CD4-positive, alpha-beta memory T cell (primary cell): ENCODE data around the gene OBP2A. TPM values are rescaled to one million over a fixed set of nuclear protein-coding genes. Genes with fewer than 3 reads are reported as not detected.

ENCODE experiments used
- CTCF ChIA-PET: fragments of 350-600 bp; sonication (Branson Sonifier 250); formaldehyde crosslinking; loops from one replicate; lab custom pipeline; 2021; ENCODE audit warnings: inconsistent platforms; ENCODE audit not compliant: partially characterized antibody; lab: Charles Lee
- POLR2A ChIA-PET: fragments of 350-600 bp; sonication (Branson Sonifier 250); formaldehyde crosslinking; loops from one replicate; lab custom pipeline; 2021; ENCODE audit not compliant: partially characterized antibody; lab: Charles Lee
- DNase-seq, 5 donors: peaks; one replicate each; pipeline versions ENCODE4 v3.0.0 to v3.0.0-alpha.2; 2020 to 2022; ENCODE audit warnings: mixed read lengths in 1 of 5
- H3K27ac ChIP-seq: one replicate; pipeline ENCODE4 v1.7.0; 2013; ENCODE audit warnings: low read depth, low read length
- H3K27me3 ChIP-seq: 2 replicates; pipeline ENCODE4 v1.7.0; 2013; ENCODE audit warnings: mild to moderate bottlenecking, low read length, moderate library complexity; ENCODE audit not compliant: insufficient read depth
- H3K36me3 ChIP-seq: 2 replicates; pipeline ENCODE4 v1.7.0; 2013; ENCODE audit warnings: mild to moderate bottlenecking, low read length, moderate library complexity; ENCODE audit not compliant: insufficient read depth
- H3K4me1 ChIP-seq: 2 replicates; pipeline ENCODE4 v1.7.0; 2013; ENCODE audit warnings: mild to moderate bottlenecking, low read length, moderate library complexity; ENCODE audit not compliant: insufficient read depth
- H3K4me3 ChIP-seq, 2 donors: one replicate each; pipeline ENCODE4 v1.7.0; 2013; ENCODE audit warnings: low read length in 2 of 2, mild to moderate bottlenecking in 1 of 2
- H3K9me3 ChIP-seq, 2 donors: one replicate each; pipeline ENCODE4 v1.7.0; 2013; ENCODE audit warnings: low read length in 2 of 2, control low read depth in 1 of 2; ENCODE audit not compliant: control insufficient read depth in 1 of 2
- H3K27ac Mint-ChIP-seq, 7 donors: one replicate each; pipeline ENCODE4 v1.8.0; 2020 to 2021; ENCODE audit warnings: mixed read lengths in 7 of 7, mild to moderate bottlenecking in 6 of 7, inconsistent platforms in 3 of 7, moderate library complexity in 3 of 7
- H3K27me3 Mint-ChIP-seq, 2 donors: one replicate each; pipeline ENCODE4 v1.8.0; 2020 to 2021; ENCODE audit warnings: mixed read lengths in 2 of 2
- H3K36me3 Mint-ChIP-seq, 2 donors: one replicate each; pipeline ENCODE4 v1.8.0; 2020 to 2021; ENCODE audit warnings: mixed read lengths in 2 of 2, inconsistent platforms in 1 of 2, mild to moderate bottlenecking in 1 of 2
- H3K4me1 Mint-ChIP-seq, 4 donors: one replicate each; pipeline ENCODE4 v1.8.0; 2020 to 2021; ENCODE audit warnings: mixed read lengths in 4 of 4, mild to moderate bottlenecking in 1 of 4
- H3K4me3 Mint-ChIP-seq, 8 donors: one replicate each; pipeline ENCODE4 v1.8.0; 2020 to 2021; ENCODE audit warnings: mixed read lengths in 8 of 8, mild to moderate bottlenecking in 7 of 8, moderate library complexity in 6 of 8, inconsistent platforms in 3 of 8
- H3K9me3 Mint-ChIP-seq, 8 donors: one replicate each; pipeline ENCODE4 v1.8.0; 2020 to 2021; ENCODE audit warnings: mixed read lengths in 8 of 8, mild to moderate bottlenecking in 5 of 8, inconsistent platforms in 3 of 8, moderate library complexity in 1 of 8
- intact Hi-C: fragments of 100-400 bp; cut with micrococcal nuclease; formaldehyde crosslinking; loops from one replicate; pipeline ENCODE4 v1.15.1; 2023
- polyA plus RNA-seq, 2 donors: library from polyadenylated mRNA; unstranded; fragments of 300-500 nt; fragmentation: Illumina TruSeq; gene quantifications; one replicate each; pipeline ENCODE4 v1.2.3, GENCODE V29; 2021
- total RNA-seq, 2 experiments: library from RNA; stranded (reverse); gene quantifications; one replicate each; pipeline ENCODE4 v1.2.3, GENCODE V29; 2021

OBP2A gene
- total and polyA plus RNA-seq, 4 experiments from 2014 or later, result not detected

DNA sequence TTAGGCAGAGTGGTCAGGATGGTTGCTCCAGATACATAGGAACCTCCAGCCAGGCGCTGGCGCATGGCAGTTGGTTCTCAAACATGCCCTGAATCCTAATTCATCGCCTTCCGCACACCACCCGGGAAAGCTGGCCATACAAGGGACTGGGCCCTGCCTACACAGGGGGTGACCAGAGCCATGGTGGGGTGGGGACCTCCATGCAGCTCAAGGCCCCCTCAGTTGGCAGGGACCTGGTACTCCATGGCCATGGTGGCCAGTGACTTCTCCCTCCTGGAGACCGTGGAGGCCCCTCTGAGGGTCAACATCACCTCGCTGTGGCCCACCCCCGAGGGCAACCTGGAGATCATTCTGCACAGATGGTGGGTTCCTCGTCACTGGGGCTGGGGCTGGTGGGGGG is 42.4 kb downstream of the OBP2A start:
- Mint-ChIP-seq H3K4me3 (no peak overlapping the region), H3K9me3 (no peaks in the 10 kb centered on the region), H3K27ac (no peak overlapping the region), H3K4me1 (no peaks in the 10 kb centered on the region), H3K36me3 (no peaks in the 10 kb centered on the region), H3K27me3 (peaks cover 3 to 18% of the 10 kb centered on the region in 2 donors)
- Histone ChIP-seq H3K9me3 (no peaks in the 10 kb centered on the region), H3K36me3 (no peaks in the 10 kb centered on the region), H3K27me3 (no peaks in the 10 kb centered on the region), H3K4me3 (no peak overlapping the region), H3K4me1 (no peaks in the 10 kb centered on the region), H3K27ac (no peak overlapping the region)
- DNase-seq, result no peak
- ChIA-PET POLR2A (no interaction called here), CTCF (no interaction called here)
- intact Hi-C loops, result no loop called here

GRCh38 chr9:135588886-135589595 is 43.1 kb downstream of the OBP2A start:
- Histone ChIP-seq H3K9me3 (no peaks in the 10 kb centered on the region), H3K36me3 (no peaks in the 10 kb centered on the region), H3K27me3 (no peaks in the 10 kb centered on the region), H3K4me1 (no peaks in the 10 kb centered on the region), H3K27ac (no peak overlapping the region), H3K4me3 (no peak overlapping the region)
- no peak overlapping the region for H3K4me3 Mint-ChIP-seq
- ChIA-PET CTCF (interaction anchor here (0.7 to 1.6 kb wide), 2 partner anchors 10 to 12 kb away, joined by 3 to 4 read pairs; no protein-coding TSS in a partner anchor), POLR2A (no interaction called here)
- H3K27ac Mint-ChIP-seq, result no peak overlapping the region
- H3K36me3 Mint-ChIP-seq, result no peaks in the 10 kb centered on the region
- H3K27me3 Mint-ChIP-seq, result peaks cover 4 to 17% of the 10 kb centered on the region in 2 donors
- no peak for DNase-seq
- intact Hi-C loops, result no loop called here
- no peaks in the 10 kb centered on the region for H3K9me3 Mint-ChIP-seq
- no peaks in the 10 kb centered on the region for H3K4me1 Mint-ChIP-seq

DNA sequence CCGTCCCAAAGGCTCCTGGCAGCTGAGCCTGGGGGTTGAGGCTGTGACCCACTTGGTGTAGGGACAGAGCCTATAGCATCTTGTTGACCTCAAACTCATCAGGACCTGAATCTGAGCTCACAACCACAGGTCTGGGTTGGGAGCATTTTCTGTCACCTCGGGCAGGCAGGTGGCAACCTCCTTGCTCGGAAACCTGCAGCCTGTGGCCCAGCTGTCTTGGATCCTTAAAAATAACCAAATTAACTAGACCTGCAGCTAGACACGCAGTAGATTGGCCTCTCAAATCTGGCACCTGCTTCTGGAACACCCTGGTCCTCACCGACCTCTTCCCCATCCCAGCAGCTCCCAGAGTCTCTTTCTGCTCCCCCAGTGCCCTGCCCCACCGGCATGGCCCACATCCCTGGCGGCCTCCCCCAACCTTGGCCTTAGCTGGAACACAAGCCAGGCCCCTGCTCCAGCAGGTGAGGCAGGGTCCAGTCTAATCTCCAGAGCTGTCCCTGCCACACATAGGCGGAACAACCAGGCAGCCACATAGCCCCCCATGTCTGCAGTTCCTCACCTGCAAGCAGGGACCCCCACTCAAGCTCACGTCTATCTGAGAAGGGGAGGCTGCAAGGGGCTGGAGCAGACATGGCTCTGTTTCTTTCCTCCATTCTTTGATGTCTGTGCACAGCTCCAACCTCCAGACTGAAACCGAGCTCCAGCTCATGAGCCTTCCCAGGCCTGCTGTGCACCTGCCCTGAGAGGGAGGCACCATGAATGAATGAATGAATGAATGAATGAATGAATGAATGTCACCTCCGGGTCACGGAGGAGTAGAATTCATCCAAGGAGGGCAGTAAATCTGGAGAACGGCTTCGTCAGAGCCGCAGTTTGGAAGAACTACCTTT is 43.9 kb downstream of the OBP2A start:
- Mint-ChIP-seq H3K36me3 (no peaks in the 10 kb centered on the region), H3K27me3 (peaks cover 6 to 13% of the 10 kb centered on the region in 2 donors), H3K9me3 (peaks cover 0 to 2% (median 0%) of the 10 kb centered on the region in 8 donors), H3K4me1 (no peaks in the 10 kb centered on the region), H3K27ac (no peak overlapping the region), H3K4me3 (no peak overlapping the region)
- no peaks in the 10 kb centered on the region for H3K9me3 ChIP-seq
- DNase-seq, result no peak
- intact Hi-C loops, result no loop called here
- no peaks in the 10 kb centered on the region for H3K27me3 ChIP-seq
- H3K4me1 ChIP-seq, result no peaks in the 10 kb centered on the region
- ChIA-PET POLR2A (no interaction called here), CTCF (interaction anchor here (0.7 to 1.6 kb wide), 2 partner anchors 9 to 11 kb away, joined by 3 to 4 read pairs; no protein-coding TSS in a partner anchor)
- H3K27ac ChIP-seq, result no peak overlapping the region
- no peaks in the 10 kb centered on the region for H3K36me3 ChIP-seq
- H3K4me3 ChIP-seq, result no peak overlapping the region

DNA sequence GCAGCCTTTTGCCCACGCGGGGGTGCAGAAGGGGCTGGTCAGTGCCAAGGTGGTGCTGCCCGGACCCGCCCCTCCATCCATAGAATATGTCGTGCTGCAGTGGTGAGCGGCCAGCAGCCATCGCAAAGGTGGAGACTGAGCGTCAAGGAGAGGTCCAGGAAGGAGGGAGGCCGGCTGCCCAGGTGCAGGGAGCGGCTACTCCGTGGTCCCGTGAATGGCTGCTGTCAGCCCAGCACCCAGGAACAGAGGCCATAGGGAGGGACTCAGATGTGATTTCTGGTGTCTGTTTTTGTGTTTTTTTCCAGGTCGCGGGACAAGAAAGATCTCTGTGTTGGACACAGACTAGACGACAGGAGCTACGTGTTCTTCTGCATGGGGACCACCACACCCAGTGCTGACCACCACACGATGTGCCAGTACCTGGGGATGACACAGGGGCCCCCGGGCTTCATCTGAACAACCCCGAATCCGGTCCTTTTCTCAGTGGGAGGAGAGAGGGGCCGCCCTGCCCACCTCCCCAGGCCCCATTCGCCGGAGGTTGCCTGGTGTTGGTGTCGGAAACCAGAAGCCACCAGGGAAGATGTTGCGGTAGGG is 44.7 kb downstream of the OBP2A start:
- Mint-ChIP-seq H3K27me3 (peaks cover 8 to 9% of the 10 kb centered on the region in 2 donors), H3K36me3 (no peaks in the 10 kb centered on the region), H3K27ac (no peak overlapping the region), H3K9me3 (peaks cover 0 to 4% (median 0%) of the 10 kb centered on the region in 8 donors), H3K4me1 (no peaks in the 10 kb centered on the region), H3K4me3 (no peak overlapping the region)
- H3K4me3 ChIP-seq, result no peak overlapping the region
- DNase-seq, result no peak
- ChIA-PET POLR2A (no interaction called here), CTCF (interaction anchor here (1.6 kb wide), 1 partner anchor 8 kb away, joined by 4 read pairs; no protein-coding TSS in a partner anchor)
- no peaks in the 10 kb centered on the region for H3K36me3 ChIP-seq
- intact Hi-C loops, result no loop called here
- H3K4me1 ChIP-seq, result no peaks in the 10 kb centered on the region
- H3K9me3 ChIP-seq, result no peaks in the 10 kb centered on the region
- no peak overlapping the region for H3K27ac ChIP-seq
- H3K27me3 ChIP-seq, result no peaks in the 10 kb centered on the region

- no peaks in the 10 kb centered on the region for H3K36me3 Mint-ChIP-seq
- intact Hi-C loops, result no loop called here
- Histone ChIP-seq H3K9me3 (no peaks in the 10 kb centered on the region), H3K27me3 (no peaks in the 10 kb centered on the region), H3K27ac (no peak overlapping the region), H3K36me3 (no peaks in the 10 kb centered on the region), H3K4me3 (no peak overlapping the region), H3K4me1 (no peaks in the 10 kb centered on the region)
- no peaks in the 10 kb centered on the region for H3K4me1 Mint-ChIP-seq
- peaks cover 10 to 13% of the 10 kb centered on the region in 2 donors for H3K27me3 Mint-ChIP-seq
- no peak for DNase-seq
- H3K4me3 Mint-ChIP-seq, result no peak overlapping the region
- CTCF ChIA-PET, result interaction anchor here (1.2 kb wide), 1 partner anchor 12 kb away, joined by 3 read pairs; no protein-coding TSS in a partner anchor
- no peak overlapping the region for H3K27ac Mint-ChIP-seq
- POLR2A ChIA-PET, result no interaction called here
- peaks cover 0 to 4% (median 0%) of the 10 kb centered on the region in 8 donors for H3K9me3 Mint-ChIP-seq
Observed at GRCh38 chr9:135591506-135592330, 45.8 kb downstream of the OBP2A start.

GRCh38 chr9:135592331-135592590 is 46.3 kb downstream of the OBP2A start:
- Histone ChIP-seq H3K27ac (no peak overlapping the region), H3K4me3 (no peak overlapping the region), H3K27me3 (no peaks in the 10 kb centered on the region), H3K4me1 (no peaks in the 10 kb centered on the region), H3K36me3 (no peaks in the 10 kb centered on the region), H3K9me3 (no peaks in the 10 kb centered on the region)
- H3K4me1 Mint-ChIP-seq, result no peaks in the 10 kb centered on the region
- ChIA-PET CTCF (interaction anchor here (1.2 kb wide), 1 partner anchor 11 kb away, joined by 3 read pairs; no protein-coding TSS in a partner anchor), POLR2A (no interaction called here)
- no peaks in the 10 kb centered on the region for H3K36me3 Mint-ChIP-seq
- peaks cover 11 to 16% of the 10 kb centered on the region in 2 donors for H3K27me3 Mint-ChIP-seq
- H3K9me3 Mint-ChIP-seq, result peaks cover 0 to 4% (median 0%) of the 10 kb centered on the region in 8 donors
- no peak for DNase-seq
- H3K27ac Mint-ChIP-seq, result no peak overlapping the region
- intact Hi-C loops, result no loop called here
- H3K4me3 Mint-ChIP-seq, result no peak overlapping the region
